Measurements from ENCODE around the gene IL2RA. TPM values are rescaled to one million over a fixed set of nuclear protein-coding genes. Genes with fewer than 3 reads are reported as not detected.

IL2RA gene
- total and polyA plus RNA-seq, 9 donors = 0.07 to 5.2 (median 0.90) TPM; not detected in 2

DNA sequence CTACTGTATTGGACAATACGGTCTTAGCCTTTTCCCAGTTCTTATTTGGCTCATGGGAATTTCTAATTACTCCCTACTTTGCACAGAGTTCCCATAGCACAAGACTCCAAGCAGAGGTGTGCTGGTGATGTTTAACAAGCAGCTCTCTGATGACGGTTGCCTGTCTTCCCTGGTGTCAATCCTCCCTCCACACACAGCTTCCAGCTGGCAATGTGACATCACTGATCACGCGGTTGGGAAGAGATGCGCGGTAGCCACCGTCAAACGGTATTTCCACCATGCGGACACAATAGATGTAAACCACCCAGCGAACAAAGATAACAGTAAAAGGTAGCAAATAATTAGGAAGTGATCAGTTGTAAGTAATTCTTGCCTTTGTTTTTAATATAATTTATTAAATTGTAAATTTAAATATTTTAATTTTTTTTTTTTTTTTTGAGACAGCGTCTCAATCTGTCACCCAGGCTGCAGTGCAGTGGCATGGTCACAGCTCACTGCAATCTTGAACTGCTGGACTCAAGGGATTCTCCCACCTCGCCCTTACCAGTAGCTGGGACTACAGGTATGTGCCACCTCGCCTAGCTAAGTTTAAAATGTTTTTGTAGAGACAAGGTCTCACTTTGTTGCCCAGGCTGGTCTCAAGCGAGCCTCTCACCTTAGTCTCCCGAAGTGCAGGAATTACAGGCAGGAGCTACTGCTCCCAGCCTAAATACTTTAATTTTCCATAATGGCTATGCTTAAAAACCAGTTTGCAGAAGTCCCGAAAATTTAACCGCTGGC, 48.6 kb downstream of the IL2RA start:
- TF ChIP-seq POLR2A (IDR thresholded peaks at IDR 0.05) = no peak
- no peak for TF ChIP-seq CTCF (IDR thresholded peaks at IDR 0.05)
- TF ChIP-seq EP300 (IDR thresholded peaks at IDR 0.05) = no peak
- DNase-seq = no peak
- Histone ChIP-seq H3K27ac (no peak overlapping the region), H3K36me3 (no peaks in the 10 kb centered on the region), H3K4me3 (no peak overlapping the region), H3K9me3 (no peaks in the 10 kb centered on the region), H3K27me3 (no peaks in the 10 kb centered on the region), H3K4me1 (ENCODE audit: insufficient read depth) (peaks cover 6% of the 10 kb centered on the region)
- intact Hi-C loops (cut with DNase I) = loop anchor here in 1 of 4 donors (10.0 kb wide), 1 partner anchor 59 kb away; no protein-coding TSS in a partner anchor
- 76 to 77% (median 76%) methylated on average over 17 of the region's 17 CpGs for WGBS, 3 donors

- Histone ChIP-seq H3K9me3 (no peaks in the 10 kb centered on the region), H3K4me3 (no peak overlapping the region), H3K27me3 (no peaks in the 10 kb centered on the region), H3K4me1 (ENCODE audit: insufficient read depth) (peaks cover 3% of the 10 kb centered on the region), H3K36me3 (no peaks in the 10 kb centered on the region), H3K27ac (no peak overlapping the region)
- intact Hi-C loops (cut with DNase I) = loop anchor here in 1 of 4 donors (10.0 kb wide), 1 partner anchor 58 kb away; no protein-coding TSS in a partner anchor
- 86 to 91% (median 91%) methylated on average over 15 of the region's 15 CpGs for WGBS, 3 donors
- DNase-seq = no peak
- TF ChIP-seq EP300 (IDR thresholded peaks at IDR 0.05) = no peak
- TF ChIP-seq POLR2A (IDR thresholded peaks at IDR 0.05) = no peak
- TF ChIP-seq CTCF (IDR thresholded peaks at IDR 0.05) = no peak
Observed at GRCh38 chr10:6012121-6012905, 49.9 kb downstream of the IL2RA start.

DNA sequence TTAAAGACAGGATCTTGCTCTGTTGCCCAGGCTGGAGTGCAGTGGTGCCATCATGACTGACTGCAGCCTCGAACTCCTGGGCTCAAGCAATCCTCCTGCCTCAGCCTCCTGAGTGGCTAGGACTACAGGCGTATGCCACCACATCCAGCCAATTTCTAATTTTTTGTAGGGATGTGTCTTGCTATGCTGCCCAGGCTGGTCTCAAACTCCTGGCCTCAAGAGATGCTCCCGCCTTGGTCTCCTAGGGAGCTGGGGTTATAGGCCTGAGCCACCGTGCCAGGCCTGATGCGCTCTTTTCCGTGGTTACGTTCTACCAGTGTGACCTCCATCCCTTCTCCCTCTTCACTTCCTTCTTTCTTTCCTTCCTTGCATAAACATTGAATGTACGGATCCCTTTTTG, 50.6 kb downstream of the IL2RA start:
- 93 to 97% (median 94%) methylated on average over 8 of the region's 8 CpGs for WGBS, 3 donors
- Histone ChIP-seq H3K36me3 (no peaks in the 10 kb centered on the region), H3K4me1 (ENCODE audit: insufficient read depth) (peaks cover 3% of the 10 kb centered on the region), H3K9me3 (no peaks in the 10 kb centered on the region), H3K27ac (no peak overlapping the region), H3K27me3 (no peaks in the 10 kb centered on the region), H3K4me3 (no peak overlapping the region)
- no peak for DNase-seq
- intact Hi-C loops (cut with DNase I) = loop anchor here in 1 of 4 donors (10.0 kb wide), 1 partner anchor 57 kb away; no protein-coding TSS in a partner anchor
- no peak for TF ChIP-seq EP300 (IDR thresholded peaks at IDR 0.05)
- no peak for TF ChIP-seq CTCF (IDR thresholded peaks at IDR 0.05)
- no peak for TF ChIP-seq POLR2A (IDR thresholded peaks at IDR 0.05)

- no peak overlapping the region for H3K27ac ChIP-seq
- intact Hi-C loops (cut with DNase I) = loop anchor here in 1 of 4 donors (10.0 kb wide), 1 partner anchor 56 kb away; no protein-coding TSS in a partner anchor
- no peak for TF ChIP-seq CTCF (IDR thresholded peaks at IDR 0.05)
- no peak for TF ChIP-seq POLR2A (IDR thresholded peaks at IDR 0.05)
- no peak for TF ChIP-seq EP300 (IDR thresholded peaks at IDR 0.05)
- peaks cover 3% of the 10 kb centered on the region for H3K4me1 ChIP-seq (ENCODE audit: insufficient read depth)
- no peak overlapping the region for H3K4me3 ChIP-seq
- WGBS, 3 donors = 94 to 96% (median 95%) methylated on average over 3 of the region's 3 CpGs
- no peaks in the 10 kb centered on the region for H3K27me3 ChIP-seq
- H3K9me3 ChIP-seq = no peaks in the 10 kb centered on the region
- H3K36me3 ChIP-seq = no peaks in the 10 kb centered on the region
- no peak for DNase-seq
Observed at GRCh38 chr10:6010569-6010968, 51.6 kb downstream of the IL2RA start.
